ENCODE measurements around the gene PSME3IP1. TPM values are rescaled to one million over a fixed set of nuclear protein-coding genes. Genes with fewer than 3 reads are reported as not detected.

Gene PSME3IP1
- polyA plus RNA-seq (2011; rRNA removed) (68.9 and 70.5 TPM in 2 replicates), polyA minus RNA-seq (2011; rRNA and poly(A)+ RNA removed) (55.0 and 72.9 TPM in 2 replicates)

GRCh38 chr16:57185945-57186871 lies at the start of gene PSME3IP1, which contains the start of gene RSPRY1:
Gene PSME3IP1 (minus strand): TSS chr16:57186039. CDS start chr16:57173854, 12,185 bp downstream.
Gene RSPRY1 (plus strand): TSS chr16:57186329. CDS start chr16:57204659, 18,330 bp downstream.
- CTCF ChIA-PET, result interaction anchor here (0.7 to 1.3 kb wide), 3 partner anchors 12 to 114 kb away, joined by 3 to 4 read pairs (median 3); no protein-coding TSS in a partner anchor
- TF ChIP-seq CTCF (IDR thresholded peaks at IDR 0.05; ENCODE audit: low read depth, low read length), result no peak

GRCh38 chr16:57235128-57236021 lies 49.5 kb upstream of the PSME3IP1 start:
- ChIA-PET CTCF (interaction anchor here (1.5 kb wide), 1 partner anchor 142 kb away, joined by 9 read pairs; the partner anchor contains the start of gene CPNE2), POLR2A (interaction anchor here (0.5 to 1.5 kb wide), 2 partner anchors 10 to 198 kb away, joined by 3 read pairs; partner anchors contain the start of gene ARL2BP)
- peak; percentile 15 for DNase-seq (ENCODE audit: low read depth, low spot score)
- Histone ChIP-seq H3K27ac (ENCODE audit: low read depth, low read length) (peak overlapping the region; percentile 65), H3K9me3 (ENCODE audit: control insufficient read depth, insufficient read depth, low read length) (no peaks in the 10 kb centered on the region), H3K4me3 (ENCODE audit: low read depth, low read length) (no peak overlapping the region), H3K27me3 (ENCODE audit: control insufficient read depth, insufficient read depth, low read length) (no peaks in the 10 kb centered on the region)
- TF ChIP-seq CTCF (IDR thresholded peaks at IDR 0.05; ENCODE audit: low read depth, low read length), result no peak

More at GRCh38 chr16:57185945-57186871, at the start of gene PSME3IP1, which contains the start of gene RSPRY1:
- Histone ChIP-seq H3K4me3 (ENCODE audit: low read depth, low read length) (peak within 1 kb of the TSS; percentile 95), H3K27me3 (ENCODE audit: control insufficient read depth, insufficient read depth, low read length) (no peaks in the 10 kb centered on the region), H3K9me3 (ENCODE audit: control insufficient read depth, insufficient read depth, low read length) (peaks cover 4% of the 10 kb centered on the region; the same call in 1 of the 2 replicates), H3K27ac (ENCODE audit: low read depth, low read length) (peak within 1 kb of the TSS; percentile 80)
- DNase-seq (ENCODE audit: low read depth, low spot score), result peak; percentile 99
- POLR2A ChIA-PET, result interaction anchor here (0.6 to 1.6 kb wide), 14 partner anchors 8 to 391 kb away, joined by 3 to 17 read pairs (median 3); partner anchors contain the start of genes ARL2BP, CIAPIN1, COQ9 and CPNE2

GRCh38 chr16:57234707-57235092 lies 48.9 kb upstream of the PSME3IP1 start:
- no peak for DNase-seq (ENCODE audit: low read depth, low spot score)
- no peak for TF ChIP-seq CTCF (IDR thresholded peaks at IDR 0.05; ENCODE audit: low read depth, low read length)
- Histone ChIP-seq H3K27ac (ENCODE audit: low read depth, low read length) (no peak overlapping the region), H3K4me3 (ENCODE audit: low read depth, low read length) (no peak overlapping the region), H3K9me3 (ENCODE audit: control insufficient read depth, insufficient read depth, low read length) (no peaks in the 10 kb centered on the region), H3K27me3 (ENCODE audit: control insufficient read depth, insufficient read depth, low read length) (no peaks in the 10 kb centered on the region)
- POLR2A ChIA-PET, result interaction anchor here (0.5 kb wide), 1 partner anchor 198 kb away, joined by 3 read pairs; no protein-coding TSS in a partner anchor
- CTCF ChIA-PET, result no interaction called here

GRCh38 chr16:57233944-57234706 lies 48.3 kb upstream of the PSME3IP1 start:
- H3K27me3 ChIP-seq (ENCODE audit: control insufficient read depth, insufficient read depth, low read length), result no peaks in the 10 kb centered on the region
- ChIA-PET POLR2A (no interaction called here), CTCF (no interaction called here)
- H3K27ac ChIP-seq (ENCODE audit: low read depth, low read length), result no peak overlapping the region
- no peak for DNase-seq (ENCODE audit: low read depth, low spot score)
- H3K9me3 ChIP-seq (ENCODE audit: control insufficient read depth, insufficient read depth, low read length), result no peaks in the 10 kb centered on the region
- no peak for TF ChIP-seq CTCF (IDR thresholded peaks at IDR 0.05; ENCODE audit: low read depth, low read length)
- H3K4me3 ChIP-seq (ENCODE audit: low read depth, low read length), result no peak overlapping the region
